Pancreas (tissue), 10 donors: ENCODE measurements around the gene NIPAL3. TPM values are rescaled to one million over a fixed set of nuclear protein-coding genes. Genes with fewer than 3 reads are reported as not detected.

Source experiments
- ATAC-seq, 4 donors: fragments of 200-7000 bp; cut with Tn5 transposase; one replicate each; pipeline versions ENCODE4 v1.8.0 to v1.9.1; 2020; ENCODE audit warnings: mild to moderate bottlenecking in 4 of 4, moderate library complexity in 4 of 4
- DNase-seq, 6 donors: peaks; one replicate each; pipeline ENCODE4 v3.0.0-alpha.2; 2020
- FAIRE-seq: peaks from 2 replicates; lab custom pipeline; 2012; peaks lifted over from hg19 to GRCh38; lab: Jason Lieb, UNC
- H3K27ac ChIP-seq, 4 donors: fragments of 200-600 bp; sonication (generic); 1 replicate in 3 of 4; 2 replicates in 1 of 4; pipeline versions ENCODE4 v1.5.0 to v1.8.0; 2020
- H3K27me3 ChIP-seq, 4 donors: fragments of 200-600 bp; one replicate each; pipeline ENCODE4 v1.8.0; 2021
- H3K36me3 ChIP-seq, 3 donors: fragments of 200-600 bp; sonication (generic) in 1 of 3; one replicate each; pipeline versions ENCODE4 v1.5.0 to v1.8.0; 2020 to 2021
- H3K4me1 ChIP-seq, 3 donors: fragments of 200-600 bp; one replicate each; pipeline ENCODE4 v1.8.0; 2021
- H3K4me3 ChIP-seq, 4 donors: fragments of 200-600 bp; sonication (generic) in 2 of 4; one replicate each; pipeline versions ENCODE4 v1.5.0 to v1.8.0; 2020 to 2021
- H3K9me3 ChIP-seq, 4 donors: fragments of 200-600 bp; one replicate each; pipeline ENCODE4 v1.8.0; 2021
- CTCF ChIP-seq, 4 donors: fragments of 200-600 bp; sonication (generic) in 3 of 4; IDR thresholded peaks; one replicate each; pipeline versions ENCODE4 v1.5.0 to v1.8.0; 2021; ENCODE audit warnings: antibody characterized with exemption in 4 of 4
- WGBS, 2 donors: extraction: QIAGEN DNeasy Blood & Tissue Kit; methylation state at CpG; one replicate each; pipeline ENCODE4 v1.1.7; 2013; 5-methylcytosine and 5-hydroxymethylcytosine counted together
- intact Hi-C, 3 donors: fragments of 100-400 bp; cut with DNase I; formaldehyde crosslinking; loops; one replicate each; pipeline versions ENCODE4 v1.11.1 to v1.14.2; 2022
- polyA plus RNA-seq, 2 donors: library from polyadenylated mRNA; stranded (reverse); fragments of 200-250 nt; gene quantifications; one replicate each; pipeline ENCODE4 v1.2.3, GENCODE V29; 2013
- total RNA-seq, 6 donors: library from RNA; stranded (reverse); fragmentation: NEBNext Ultra II Directional in 4 of 6; extraction: Animal tissue kit (Norgen Biotek cat#: 25700) in 4 of 6; gene quantifications; one replicate each; pipeline versions ENCODE4 v1.2.1 to v1.2.4, GENCODE V29; 2021 to 2023
- donor health status: healthy with polysubstance abuse.
- donor health status: DM: no; HTN: no; CAD: no; lungs with moderate emphysema.
- donor health status: DM: no; HTN: no; CAD: no.
- donor health status: control.
- donor health status: control.
- donor health status: Bipolar disorder and iron deficiency.
- donor health status: DM: yes; HTN: yes; CAD: no.
- donor health status: DM: no; HTN: no; CAD: no.
- donor health status: DM: no; HTN: no; CAD: no.
- donor health status: DM: yes; HTN: yes; CAD: no.

Gene NIPAL3
- total and polyA plus RNA-seq, 8 donors, result 7.2 to 25.4 (median 18.5) TPM

GRCh38 chr1:24406788-24407187, 8.8 kb upstream of the NIPAL3 start:
- ATAC-seq, result no peak
- intact Hi-C loops, result no loop called here

DNA sequence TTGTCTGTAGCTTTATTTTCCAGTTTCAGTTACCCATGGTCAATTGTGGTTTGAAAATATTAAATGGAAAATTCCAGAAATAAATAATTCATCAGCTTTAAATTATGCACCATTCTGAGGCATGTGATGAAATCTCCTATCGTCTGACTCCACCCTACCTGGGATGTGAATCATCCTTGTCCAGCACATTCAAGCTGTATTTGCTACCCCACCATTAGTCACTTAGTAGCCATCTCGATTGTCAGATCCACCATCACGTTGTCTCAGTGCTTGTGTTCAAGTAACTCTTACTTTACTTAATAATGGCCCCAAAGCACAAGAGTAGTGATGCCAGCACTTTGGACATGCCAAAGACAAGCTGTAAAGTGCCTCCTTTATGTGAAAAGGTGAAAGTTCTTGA, 6.1 kb upstream of the NIPAL3 start:
- 71 to 79% methylated on average over 3 of the region's 3 CpGs for WGBS, 2 donors
- Histone ChIP-seq H3K36me3 (no peaks in the 10 kb centered on the region), H3K4me3 (no peak overlapping the region), H3K27me3 (no peaks in the 10 kb centered on the region), H3K9me3 (no peaks in the 10 kb centered on the region), H3K27ac (no peak overlapping the region), H3K4me1 (peaks cover 8 to 12% (median 8%) of the 10 kb centered on the region in 3 donors)
- intact Hi-C loops, result no loop called here
- DNase-seq (no peak), ATAC-seq (no peak), FAIRE-seq (no peak)
- no peak for TF ChIP-seq CTCF (IDR thresholded peaks at IDR 0.05)

More at GRCh38 chr1:24406788-24407187, 8.8 kb upstream of the NIPAL3 start:
- WGBS, 2 donors, result 89% methylated on average over 1 of the region's 1 CpG
- Histone ChIP-seq H3K4me3 (no peak overlapping the region), H3K4me1 (no peaks in the 10 kb centered on the region), H3K9me3 (no peaks in the 10 kb centered on the region), H3K36me3 (no peaks in the 10 kb centered on the region), H3K27me3 (no peaks in the 10 kb centered on the region), H3K27ac (no peak overlapping the region)
- FAIRE-seq, result no peak
- no peak for TF ChIP-seq CTCF (IDR thresholded peaks at IDR 0.05)
- no peak for DNase-seq

DNA sequence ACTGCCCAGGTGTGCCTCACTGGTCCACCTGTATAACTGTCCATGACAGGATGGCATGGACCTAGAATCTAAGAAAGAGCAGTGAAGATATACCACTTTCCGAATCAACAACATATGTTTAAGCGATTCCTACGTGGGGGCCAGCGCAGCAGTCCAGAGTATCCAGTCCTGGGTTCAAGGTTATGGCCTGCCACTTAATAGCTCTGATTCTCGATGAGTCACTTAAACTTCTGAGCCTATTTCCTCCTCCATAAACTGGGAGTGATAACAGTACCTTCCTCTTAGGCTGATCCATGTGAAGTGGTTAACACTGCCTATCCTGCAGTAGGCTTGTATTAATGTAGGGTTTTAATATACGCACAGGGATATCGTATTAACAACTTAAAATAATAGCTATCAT, 4.9 kb upstream of the NIPAL3 start:
- intact Hi-C loops, result loop anchor here in 1 of 3 donors (10.0 kb wide), 1 partner anchor 224 kb away; no protein-coding TSS in a partner anchor
- no peaks in the 10 kb centered on the region for H3K36me3 ChIP-seq
- no peak for ATAC-seq
- H3K4me1 ChIP-seq, result peaks cover 11 to 18% (median 15%) of the 10 kb centered on the region in 3 donors
- no peak overlapping the region for H3K27ac ChIP-seq
- H3K9me3 ChIP-seq, result no peaks in the 10 kb centered on the region
- no peak for FAIRE-seq
- no peak for TF ChIP-seq CTCF (IDR thresholded peaks at IDR 0.05)
- DNase-seq, result no peak
- H3K4me3 ChIP-seq, result no peak overlapping the region
- H3K27me3 ChIP-seq, result no peaks in the 10 kb centered on the region
- WGBS, 2 donors, result 89 to 90% methylated on average over 7 of the region's 7 CpGs

- H3K27me3 ChIP-seq, result no peaks in the 10 kb centered on the region
- H3K4me1 ChIP-seq, result peaks cover 11 to 23% (median 20%) of the 10 kb centered on the region in 3 donors
- no peak for DNase-seq
- H3K36me3 ChIP-seq, result no peaks in the 10 kb centered on the region
- WGBS, 2 donors, result 71 to 83% methylated on average over 6 of the region's 6 CpGs
- intact Hi-C loops, result loop anchor here in 1 of 3 donors (10.0 kb wide), 1 partner anchor 223 kb away; no protein-coding TSS in a partner anchor
- no peak overlapping the region for H3K27ac ChIP-seq
- no peak for FAIRE-seq
- TF ChIP-seq CTCF (IDR thresholded peaks at IDR 0.05), result no peak
- no peaks in the 10 kb centered on the region for H3K9me3 ChIP-seq
- no peak overlapping the region for H3K4me3 ChIP-seq
- no peak for ATAC-seq
Observed at GRCh38 chr1:24411963-24412362, 3.6 kb upstream of the NIPAL3 start.

DNA sequence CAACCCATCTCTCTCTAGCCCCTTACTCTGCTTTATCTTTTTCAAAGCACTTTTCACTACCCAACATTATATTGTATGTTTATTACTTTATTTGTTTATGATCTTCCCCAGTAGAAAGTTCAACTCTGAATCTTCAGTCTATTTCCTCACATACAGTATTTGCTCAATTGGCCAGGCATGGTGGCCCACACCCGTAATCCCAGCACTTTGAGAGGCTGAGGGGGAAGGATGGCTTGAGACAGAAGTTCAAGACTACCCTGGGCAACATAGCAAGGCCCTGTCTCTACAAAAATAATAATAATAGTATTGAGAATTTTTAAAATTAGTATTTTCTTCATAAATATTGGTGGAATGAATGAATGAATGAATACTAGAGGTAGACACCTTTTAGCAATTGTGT, 3.2 kb upstream of the NIPAL3 start:
- peaks cover 12 to 26% (median 24%) of the 10 kb centered on the region in 3 donors for H3K4me1 ChIP-seq
- H3K27ac ChIP-seq, result no peak overlapping the region
- ATAC-seq (no peak), FAIRE-seq (no peak), DNase-seq (no peak)
- TF ChIP-seq CTCF (IDR thresholded peaks at IDR 0.05), result no peak
- intact Hi-C loops, result loop anchor here in 1 of 3 donors (10.0 kb wide), 1 partner anchor 222 kb away; no protein-coding TSS in a partner anchor
- peak overlapping the region in 1 of 4 donors; percentile 79 for H3K4me3 ChIP-seq
- H3K36me3 ChIP-seq, result no peaks in the 10 kb centered on the region
- H3K27me3 ChIP-seq, result no peaks in the 10 kb centered on the region
- no peaks in the 10 kb centered on the region for H3K9me3 ChIP-seq
- WGBS, 2 donors, result 89 to 95% methylated on average over 1 of the region's 1 CpG
